ENCODE results near the gene C1orf21.

- TF ChIP-seq NFIC (IDR thresholded peaks at IDR 0.05; ENCODE audit: borderline replicate concordance): no peak
- TF ChIP-seq CTCF (IDR thresholded peaks at IDR 0.05): no peak
- no peak for TF ChIP-seq GABPA (IDR thresholded peaks at IDR 0.05; ENCODE audit: low read depth)
- no peak for TF ChIP-seq RXRA (IDR thresholded peaks at IDR 0.05; ENCODE audit: borderline replicate concordance, low read depth)
- peak; percentile 48; the same call in 1 of the 2 replicates for TF ChIP-seq TCF12 (IDR thresholded peaks at IDR 0.05)
- no peak for TF ChIP-seq POLR2AphosphoS5 (IDR thresholded peaks at IDR 0.05; ENCODE audit: low read depth, low read length)
- no peak for TF ChIP-seq EZH2phosphoT487 (IDR thresholded peaks at IDR 0.05; ENCODE audit: borderline replicate concordance, low read depth)
- peak in 1 of 2 experiments; percentile 90; a peak in 2 of 4 replicates for TF ChIP-seq EP300 (IDR thresholded peaks at IDR 0.05; ENCODE audit: borderline replicate concordance in 1 of 2, low read depth in 1 of 2, low read length in 1 of 2)
Measured at GRCh38 chr1:184461321-184461720, 74.5 kb downstream of the C1orf21 start.

Measured in SK-N-SH (cell line).